ENCODE data around the gene AOC2.
A peak's percentile ranks its signal among the peaks of the same experiment; 100 is the strongest.

Gene AOC2, protein sequence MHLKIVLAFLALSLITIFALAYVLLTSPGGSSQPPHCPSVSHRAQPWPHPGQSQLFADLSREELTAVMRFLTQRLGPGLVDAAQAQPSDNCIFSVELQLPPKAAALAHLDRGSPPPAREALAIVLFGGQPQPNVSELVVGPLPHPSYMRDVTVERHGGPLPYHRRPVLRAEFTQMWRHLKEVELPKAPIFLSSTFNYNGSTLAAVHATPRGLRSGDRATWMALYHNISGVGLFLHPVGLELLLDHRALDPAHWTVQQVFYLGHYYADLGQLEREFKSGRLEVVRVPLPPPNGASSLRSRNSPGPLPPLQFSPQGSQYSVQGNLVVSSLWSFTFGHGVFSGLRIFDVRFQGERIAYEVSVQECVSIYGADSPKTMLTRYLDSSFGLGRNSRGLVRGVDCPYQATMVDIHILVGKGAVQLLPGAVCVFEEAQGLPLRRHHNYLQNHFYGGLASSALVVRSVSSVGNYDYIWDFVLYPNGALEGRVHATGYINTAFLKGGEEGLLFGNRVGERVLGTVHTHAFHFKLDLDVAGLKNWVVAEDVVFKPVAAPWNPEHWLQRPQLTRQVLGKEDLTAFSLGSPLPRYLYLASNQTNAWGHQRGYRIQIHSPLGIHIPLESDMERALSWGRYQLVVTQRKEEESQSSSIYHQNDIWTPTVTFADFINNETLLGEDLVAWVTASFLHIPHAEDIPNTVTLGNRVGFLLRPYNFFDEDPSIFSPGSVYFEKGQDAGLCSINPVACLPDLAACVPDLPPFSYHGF

DNA sequence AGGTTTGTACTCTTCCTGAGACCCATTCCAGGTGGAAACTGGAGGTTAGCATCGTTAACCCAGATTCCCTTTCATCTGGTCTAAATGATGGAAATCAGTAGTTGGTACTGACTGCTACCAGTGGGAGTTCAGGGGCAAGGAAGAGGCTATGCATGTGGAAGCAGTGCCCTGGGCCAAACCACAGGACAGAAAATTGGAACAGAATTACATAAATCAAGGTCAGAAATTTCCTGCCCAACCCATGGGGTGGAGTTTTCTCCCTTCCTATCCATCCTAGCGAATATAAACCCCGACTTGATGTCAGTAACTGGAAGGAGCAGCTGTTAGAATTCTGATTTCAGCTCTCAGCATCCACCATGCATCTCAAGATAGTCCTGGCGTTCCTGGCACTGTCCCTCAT lies at the start of gene AOC2:
TSS of gene AOC2 (plus strand) at position 310 of the 400 bp plus-strand sequence. CDS start at position 357, 47 bp downstream.
- DNase-seq = no peak

DNA sequence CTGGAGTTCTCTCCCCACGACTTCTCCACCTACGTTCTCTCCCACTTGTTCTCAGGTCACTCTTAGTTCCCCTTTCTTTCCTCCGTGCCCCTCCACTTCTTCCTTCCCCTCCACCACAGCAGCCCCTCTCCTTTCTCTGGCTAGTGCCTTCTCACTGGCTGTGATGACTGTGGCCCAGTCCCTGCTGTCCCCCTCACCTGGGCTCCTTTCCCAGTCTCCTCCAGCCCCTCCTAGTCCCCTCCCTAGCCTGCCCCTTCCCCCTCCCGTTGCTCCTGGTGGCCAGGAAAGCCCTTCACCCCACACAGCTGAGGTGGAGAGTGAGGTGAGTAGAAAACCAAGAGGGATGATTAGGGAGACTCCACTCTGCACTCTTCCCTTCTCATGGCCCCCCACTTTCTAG lies 49.3 kb upstream of the AOC2 start:
- no peak for DNase-seq

DNA sequence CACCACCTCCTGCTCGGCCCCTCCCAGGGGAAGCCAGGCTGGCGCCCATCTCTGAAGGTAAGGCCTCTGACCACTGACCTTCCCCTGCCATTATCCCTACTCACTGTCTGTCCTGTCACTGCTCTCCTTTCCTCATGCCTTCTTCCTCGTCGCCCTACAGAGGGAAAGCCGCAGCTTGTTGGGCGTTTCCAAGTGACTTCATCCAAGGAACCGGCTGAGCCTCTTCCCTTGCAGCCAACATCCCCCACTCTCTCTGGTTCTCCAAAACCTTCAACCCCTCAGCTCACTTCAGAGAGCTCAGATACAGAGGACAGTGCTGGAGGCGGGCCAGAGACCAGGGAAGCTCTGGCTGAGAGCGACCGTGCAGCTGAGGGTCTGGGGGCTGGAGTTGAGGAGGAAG lies 48.9 kb upstream of the AOC2 start:
- peak in 1 of 3 donors; percentile 35 for DNase-seq

GRCh38 chr17:42796066-42796758 lies 48.2 kb upstream of the AOC2 start:
- no peak for DNase-seq

DNA sequence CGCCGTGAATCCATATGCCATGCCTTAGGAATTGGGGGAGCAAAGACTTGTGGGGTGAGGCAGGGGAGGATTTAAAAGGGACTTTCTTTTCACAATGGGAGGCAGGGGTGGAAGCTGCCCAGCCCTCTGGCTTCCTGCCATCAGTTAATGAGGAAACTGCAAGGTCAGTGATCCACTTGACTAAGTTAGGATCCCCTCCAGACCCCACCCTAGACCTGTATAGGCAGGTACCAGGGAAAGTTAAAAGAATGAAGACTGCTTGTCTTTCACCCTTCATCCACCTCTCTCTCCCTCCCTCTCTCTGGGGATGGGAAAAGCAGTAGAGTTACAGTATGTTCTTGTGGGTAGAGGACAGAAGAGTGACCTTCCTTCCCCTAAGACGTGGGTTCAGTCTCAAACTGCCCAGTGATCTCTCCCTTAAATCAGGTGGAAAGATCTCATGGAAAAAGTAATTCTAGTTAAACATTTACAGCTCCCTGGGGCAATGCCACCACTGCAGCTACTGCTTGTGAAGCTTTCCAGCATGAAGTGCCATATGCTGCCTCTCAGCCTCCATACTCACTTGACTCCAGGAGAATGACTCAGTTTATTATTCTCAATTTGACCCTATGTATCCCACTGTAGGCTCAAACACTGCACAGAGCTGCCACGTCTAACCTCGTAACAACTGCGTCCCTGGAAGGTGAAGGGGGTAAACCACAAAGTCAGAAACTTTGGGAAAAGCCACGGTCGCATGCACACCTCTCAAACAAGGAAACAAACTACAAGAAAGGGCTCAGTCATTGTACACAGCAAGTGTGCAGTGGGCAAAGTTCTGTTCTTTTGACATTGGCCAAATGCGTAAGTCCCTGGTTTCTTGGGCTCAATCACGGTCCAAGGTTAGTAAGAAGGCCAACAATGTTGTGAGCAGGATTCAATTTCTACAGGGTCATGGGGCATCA lies 47.0 kb upstream of the AOC2 start:
- no peak for DNase-seq

- DNase-seq = no peak
Measured at GRCh38 chr17:42798011-42798382, 46.4 kb upstream of the AOC2 start.

DNA sequence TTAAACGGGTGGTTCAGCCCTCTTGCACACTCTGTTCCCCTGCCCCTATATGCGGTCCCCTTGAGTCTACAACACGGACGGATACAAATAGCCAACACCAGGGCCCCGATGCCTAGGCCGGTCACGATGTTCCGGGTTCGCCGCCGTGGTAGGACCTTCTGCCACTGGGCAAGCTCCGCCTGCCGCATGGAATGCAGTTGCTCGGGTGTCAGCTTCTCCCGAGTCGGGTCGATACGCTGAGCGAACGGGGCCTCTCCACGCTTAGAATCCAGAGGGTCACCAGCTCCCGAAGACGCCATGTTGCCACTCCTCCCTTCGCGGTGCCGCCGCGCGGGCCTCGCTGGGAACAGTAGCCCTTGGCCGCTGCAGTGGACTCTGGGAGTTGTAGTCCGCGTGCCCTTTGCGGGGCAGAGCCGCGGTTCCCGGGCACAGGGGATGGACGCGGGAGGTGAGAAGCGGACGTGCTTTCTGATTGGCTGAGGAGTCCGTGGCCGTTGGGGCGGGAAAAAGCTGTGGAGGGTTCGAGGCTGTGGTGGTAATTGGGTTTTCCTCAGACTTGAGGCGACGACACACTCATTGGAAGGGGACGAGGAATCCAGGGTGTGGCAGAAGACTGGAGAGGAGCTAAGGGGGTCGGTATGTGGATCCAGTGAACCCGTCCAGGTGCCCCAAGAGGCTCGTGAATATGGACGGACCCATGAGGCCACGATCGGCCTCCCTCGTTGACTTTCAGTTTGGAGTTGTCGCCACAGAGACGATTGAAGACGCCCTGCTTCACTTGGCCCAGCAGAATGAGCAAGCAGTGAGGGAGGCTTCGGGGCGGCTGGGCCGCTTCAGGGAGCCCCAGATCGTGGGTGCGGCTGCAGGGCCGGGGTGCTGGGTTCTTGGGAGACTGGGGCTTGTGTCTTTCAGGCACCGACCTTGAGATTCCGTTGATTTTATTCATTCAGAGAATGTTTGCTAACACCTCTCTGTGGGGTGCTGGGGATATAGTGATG lies 45.7 kb upstream of the AOC2 start, which contains the start of the genes CNTD1 and COA3:
TSS of gene CNTD1 (plus strand) at position 479 of the 998 bp plus-strand sequence. CDS start at position 686, 207 bp downstream.
TSS of gene COA3 (minus strand) at position 322 of the 998 bp plus-strand sequence. CDS start at position 299, 23 bp downstream.
- DNase-seq = peak; percentile 84 to 93 (median 88)

GRCh38 chr17:42803074-42803883 lies 41.1 kb upstream of the AOC2 start:
- DNase-seq = no peak

GRCh38 chr17:42804918-42805367 lies 39.4 kb upstream of the AOC2 start:
- DNase-seq = no peak

DNA sequence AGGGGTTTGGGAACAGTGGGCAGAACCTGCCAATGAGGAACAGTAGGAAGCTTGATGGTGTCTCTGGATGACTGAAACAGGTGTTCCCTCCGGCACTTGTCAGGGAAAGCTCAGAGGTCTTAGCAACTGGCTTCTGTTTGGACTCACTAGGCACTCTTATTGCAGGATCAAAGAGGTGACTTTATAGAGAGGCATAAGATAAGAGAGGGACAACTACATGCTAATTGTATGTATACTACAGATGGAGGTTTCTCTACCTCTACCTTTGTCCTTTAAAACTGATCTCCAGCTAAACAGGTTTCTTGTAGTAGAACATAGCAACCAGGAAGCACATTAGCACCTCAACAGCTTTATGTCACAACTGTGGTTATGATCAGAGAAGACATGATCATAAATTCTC lies 38.1 kb upstream of the AOC2 start:
- no peak for DNase-seq

- DNase-seq = no peak
Measured at GRCh38 chr17:42809250-42809649, 35.1 kb upstream of the AOC2 start.

GRCh38 chr17:42814633-42815399 lies 29.6 kb upstream of the AOC2 start:
- DNase-seq = no peak

DNA sequence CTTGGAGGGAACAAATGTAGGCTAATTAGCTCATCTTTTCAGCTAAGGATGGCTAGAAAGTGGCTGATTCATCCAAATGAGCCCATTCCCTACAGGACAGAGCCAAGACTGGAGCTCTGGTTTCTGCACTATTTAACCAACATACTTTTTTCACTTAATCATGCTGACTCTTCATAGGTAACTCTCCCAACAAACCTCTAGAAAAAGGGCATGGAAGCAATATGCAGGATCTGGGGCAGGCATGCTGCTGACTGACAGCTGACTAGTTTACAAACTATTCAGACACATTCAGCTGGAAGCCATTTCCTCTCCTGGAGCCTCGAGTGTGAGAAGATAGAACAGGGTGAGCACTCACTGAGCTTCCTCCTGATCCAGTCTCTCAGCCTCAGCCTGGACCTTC lies 26.5 kb upstream of the AOC2 start:
- no peak for DNase-seq

DNA sequence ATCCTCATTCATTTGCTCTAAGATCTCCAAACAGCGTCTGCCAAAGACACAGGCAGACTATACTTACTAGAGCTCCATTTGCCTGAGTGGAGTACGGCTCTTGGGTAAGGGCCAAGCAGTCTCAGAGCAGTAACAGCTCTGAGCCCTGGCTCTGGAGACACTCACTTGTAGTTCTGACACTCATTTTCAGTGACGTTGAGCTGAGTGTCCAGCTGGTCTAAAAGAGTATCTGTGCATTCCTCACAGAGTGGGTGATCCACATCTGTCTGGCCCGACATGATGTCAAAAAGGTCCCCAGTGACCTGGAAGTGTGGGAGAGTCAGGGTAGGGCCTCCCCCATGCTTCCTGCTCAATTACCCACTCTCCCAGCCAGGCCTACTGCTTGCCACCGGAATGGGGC lies 26.0 kb upstream of the AOC2 start:
- DNase-seq = no peak

GRCh38 chr17:42819939-42820535 lies 24.3 kb upstream of the AOC2 start:
- peak; percentile 79 to 90 (median 85) for DNase-seq

- no peak for DNase-seq
Measured at GRCh38 chr17:42821176-42821575, 23.2 kb upstream of the AOC2 start.

GRCh38 chr17:42827472-42827871 lies 16.9 kb upstream of the AOC2 start:
- no peak for DNase-seq

DNA sequence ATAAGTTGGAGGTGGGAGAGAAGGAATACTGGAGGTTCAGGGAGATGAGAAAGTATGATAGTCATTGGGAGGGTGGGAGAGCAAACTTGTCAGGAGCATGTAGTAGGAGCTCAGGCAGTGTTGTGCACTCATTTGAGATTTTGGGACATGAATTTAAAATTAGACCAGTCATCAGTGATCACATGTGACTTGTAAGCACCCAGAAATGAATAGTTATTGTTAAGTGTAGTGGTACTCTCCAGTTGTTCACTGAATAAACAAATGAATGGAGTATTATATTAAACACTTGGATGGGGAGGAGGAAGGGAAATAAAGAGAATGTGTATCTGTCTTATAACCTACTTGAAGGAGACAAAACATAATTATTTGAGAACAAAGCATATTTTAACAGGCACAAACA lies 13.4 kb upstream of the AOC2 start:
- no peak for DNase-seq

All from suppressor macrophage treated with lipopolysaccharide for 1 hour (primary cell).